IPS-20b (cell line): ENCODE data around the gene SLC52A1.

Experiments
- H3K27ac ChIP-seq: one replicate; pipeline ENCODE4 v1.5.1; 2013; ENCODE audit warnings: low read length
- H3K27me3 ChIP-seq: 2 replicates; pipeline ENCODE4 v1.6.1; 2013; ENCODE audit warnings: mild to moderate bottlenecking, low read length, inconsistent platforms; ENCODE audit not compliant: insufficient read depth
- H3K36me3 ChIP-seq: 2 replicates; pipeline ENCODE4 v1.6.1; 2013; ENCODE audit warnings: low read depth, mild to moderate bottlenecking, inconsistent platforms, low read length, moderate library complexity; ENCODE audit not compliant: insufficient read depth
- H3K4me1 ChIP-seq: 2 replicates; pipeline ENCODE4 v1.6.1; 2013; ENCODE audit warnings: mild to moderate bottlenecking, control low read depth, inconsistent platforms, low read length, moderate library complexity; ENCODE audit not compliant: insufficient read depth
- H3K4me3 ChIP-seq: 2 replicates; pipeline ENCODE4 v1.5.1; 2013; ENCODE audit warnings: mild to moderate bottlenecking, low read length, inconsistent platforms
- H3K9ac ChIP-seq: 2 replicates; pipeline ENCODE4 v1.6.1; 2013; ENCODE audit warnings: low read depth, mild to moderate bottlenecking, inconsistent platforms, low read length, moderate library complexity
- H3K9me3 ChIP-seq: 2 replicates; pipeline ENCODE4 v1.6.1; 2013; ENCODE audit warnings: mild to moderate bottlenecking, low read depth, low read length, inconsistent platforms; ENCODE audit not compliant: insufficient read depth

The SLC52A1 gene

DNA sequence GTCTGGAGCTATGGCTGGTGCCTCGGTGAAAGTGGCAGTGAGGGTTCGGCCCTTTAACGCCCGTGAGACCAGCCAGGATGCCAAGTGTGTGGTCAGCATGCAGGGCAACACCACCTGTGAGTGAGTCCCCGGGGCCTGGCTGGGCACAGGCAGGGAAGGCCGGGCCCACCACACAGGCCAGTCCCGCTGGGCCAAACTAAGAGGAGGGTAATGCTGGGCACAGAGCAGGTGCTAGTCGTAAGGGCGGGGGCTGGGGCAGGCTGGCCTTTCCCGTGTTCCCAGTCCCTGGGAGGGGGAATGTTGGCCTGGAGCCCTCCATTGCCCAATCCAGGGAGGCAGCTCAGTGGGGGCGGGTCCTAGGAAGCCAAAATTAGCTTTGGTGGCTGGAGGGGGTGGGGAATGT, 35.0 kb downstream of the SLC52A1 start:
- Histone ChIP-seq H3K4me3 (no peak overlapping the region), H3K27ac (no peak overlapping the region), H3K36me3 (peaks cover 47% of the 10 kb centered on the region), H3K9me3 (no peaks in the 10 kb centered on the region), H3K27me3 (peaks cover 15% of the 10 kb centered on the region), H3K4me1 (peaks cover 10% of the 10 kb centered on the region), H3K9ac (no peak overlapping the region)

DNA sequence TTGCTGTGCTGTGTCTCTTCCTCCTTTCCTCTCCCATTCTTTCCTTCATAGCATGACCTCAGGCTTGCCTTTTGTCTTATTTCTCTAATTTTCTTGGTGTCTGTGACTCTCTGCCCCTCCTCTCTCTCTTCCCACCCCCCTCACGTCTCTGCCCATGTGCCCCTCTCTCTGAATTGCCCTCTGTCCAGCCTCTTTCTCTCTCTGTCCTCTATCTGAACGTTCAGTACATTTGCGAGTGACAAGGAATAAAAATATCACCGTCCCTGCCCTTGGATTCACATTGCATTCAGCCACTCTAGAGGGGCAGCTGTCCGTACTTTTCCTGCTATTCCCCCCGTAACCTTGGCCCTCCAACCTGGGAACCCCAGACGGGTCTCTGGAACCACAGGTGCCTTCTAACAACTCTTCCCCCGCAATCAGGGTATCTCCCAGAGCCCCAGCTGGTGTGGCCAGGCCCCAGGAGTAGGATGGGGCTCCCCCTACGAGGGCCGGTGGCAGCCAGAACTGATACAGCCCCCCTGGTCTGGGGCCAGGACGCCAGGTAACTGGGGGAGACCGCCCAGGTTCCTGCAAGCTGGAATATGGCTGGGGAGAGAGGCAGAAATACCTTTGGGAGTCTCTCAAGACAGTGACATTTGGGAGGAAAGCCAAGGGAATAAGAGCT, 35.7 kb downstream of the SLC52A1 start:
- Histone ChIP-seq H3K4me3 (peak overlapping the region; percentile 84), H3K9me3 (no peaks in the 10 kb centered on the region), H3K36me3 (peaks cover 41% of the 10 kb centered on the region), H3K27me3 (peaks cover 17% of the 10 kb centered on the region), H3K27ac (no peak overlapping the region), H3K4me1 (peaks cover 10% of the 10 kb centered on the region), H3K9ac (peak overlapping the region; percentile 78)

DNA sequence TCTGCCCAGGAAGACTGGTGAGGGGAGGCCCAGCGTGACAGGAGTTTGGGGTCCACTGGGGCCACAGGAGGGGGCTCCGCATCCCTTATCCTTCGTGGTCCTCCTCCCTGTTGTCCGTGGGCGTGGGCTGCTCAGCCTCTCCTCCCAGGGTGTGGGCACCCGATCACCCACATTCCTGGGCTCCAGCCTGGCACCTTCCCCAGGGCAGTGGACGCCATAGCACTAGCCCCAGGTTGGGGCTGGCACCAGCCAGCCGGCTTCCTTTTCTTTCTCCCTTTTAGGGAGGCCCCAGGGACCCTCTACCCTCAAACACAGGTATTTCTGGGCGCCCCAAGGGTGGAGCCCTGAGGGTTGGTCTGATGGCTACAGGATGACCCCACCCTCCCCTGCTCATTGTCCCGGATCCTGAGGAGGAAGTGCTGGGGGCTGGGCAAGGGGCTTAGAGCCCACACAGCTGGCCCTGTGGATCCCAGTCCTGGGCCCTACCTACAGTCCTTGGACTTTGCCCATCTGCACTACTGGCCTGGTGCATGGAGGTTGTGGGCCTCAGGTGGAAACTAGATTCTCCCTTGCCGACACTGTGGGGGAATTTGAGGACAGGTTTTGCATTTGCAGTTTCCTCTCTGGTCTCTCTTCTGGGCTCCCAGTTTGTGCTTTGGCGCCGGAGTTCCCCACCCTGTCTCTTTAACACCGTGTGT, 36.3 kb downstream of the SLC52A1 start:
- peaks cover 17% of the 10 kb centered on the region for H3K27me3 ChIP-seq
- peak overlapping the region; percentile 78 for H3K9ac ChIP-seq
- no peaks in the 10 kb centered on the region for H3K9me3 ChIP-seq
- peaks cover 34% of the 10 kb centered on the region for H3K36me3 ChIP-seq
- no peak overlapping the region for H3K27ac ChIP-seq
- peaks cover 10% of the 10 kb centered on the region for H3K4me1 ChIP-seq
- peak overlapping the region; percentile 84 for H3K4me3 ChIP-seq

DNA sequence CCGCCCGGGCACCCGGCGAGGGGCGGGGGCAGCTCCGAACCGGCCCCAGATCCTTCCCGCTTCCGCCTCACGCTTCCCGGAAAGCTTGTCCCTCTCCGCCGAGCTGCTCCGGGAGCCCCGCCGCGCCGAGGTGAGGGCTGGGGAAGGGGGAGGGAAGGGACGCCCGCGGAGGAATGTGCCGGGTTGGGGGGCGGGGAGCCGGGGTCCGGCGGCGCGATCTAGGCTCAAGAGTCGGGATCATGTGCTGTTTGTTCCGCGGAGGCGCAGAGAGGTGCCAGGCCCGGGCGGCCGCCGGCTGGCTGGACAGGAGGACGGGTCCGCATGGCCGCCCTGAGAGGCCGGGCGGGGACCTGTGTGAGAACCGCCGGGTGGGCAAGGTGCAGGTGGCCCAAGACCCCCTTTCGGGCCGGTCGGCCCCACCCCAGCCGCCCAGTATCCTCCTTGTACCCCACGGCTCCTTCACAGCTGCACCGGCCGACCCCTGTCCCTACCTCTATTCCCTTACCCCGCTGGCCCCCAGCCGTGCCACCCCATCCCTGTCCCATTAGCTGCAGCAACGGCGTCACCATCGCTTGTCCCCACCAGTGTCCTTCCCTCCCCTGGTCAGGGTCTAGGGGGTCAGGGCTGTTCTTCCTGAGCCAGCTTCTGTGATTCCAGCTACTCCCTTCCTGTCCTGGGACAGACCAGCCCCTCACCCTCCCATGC, 37.0 kb downstream of the SLC52A1 start:
- Histone ChIP-seq H3K27me3 (peaks cover 17% of the 10 kb centered on the region), H3K4me1 (peaks cover 10% of the 10 kb centered on the region), H3K9ac (peak overlapping the region; percentile 78; the same call in 1 of the 2 replicates), H3K4me3 (peak overlapping the region; percentile 84), H3K27ac (no peak overlapping the region), H3K9me3 (no peaks in the 10 kb centered on the region), H3K36me3 (peaks cover 27% of the 10 kb centered on the region)

DNA sequence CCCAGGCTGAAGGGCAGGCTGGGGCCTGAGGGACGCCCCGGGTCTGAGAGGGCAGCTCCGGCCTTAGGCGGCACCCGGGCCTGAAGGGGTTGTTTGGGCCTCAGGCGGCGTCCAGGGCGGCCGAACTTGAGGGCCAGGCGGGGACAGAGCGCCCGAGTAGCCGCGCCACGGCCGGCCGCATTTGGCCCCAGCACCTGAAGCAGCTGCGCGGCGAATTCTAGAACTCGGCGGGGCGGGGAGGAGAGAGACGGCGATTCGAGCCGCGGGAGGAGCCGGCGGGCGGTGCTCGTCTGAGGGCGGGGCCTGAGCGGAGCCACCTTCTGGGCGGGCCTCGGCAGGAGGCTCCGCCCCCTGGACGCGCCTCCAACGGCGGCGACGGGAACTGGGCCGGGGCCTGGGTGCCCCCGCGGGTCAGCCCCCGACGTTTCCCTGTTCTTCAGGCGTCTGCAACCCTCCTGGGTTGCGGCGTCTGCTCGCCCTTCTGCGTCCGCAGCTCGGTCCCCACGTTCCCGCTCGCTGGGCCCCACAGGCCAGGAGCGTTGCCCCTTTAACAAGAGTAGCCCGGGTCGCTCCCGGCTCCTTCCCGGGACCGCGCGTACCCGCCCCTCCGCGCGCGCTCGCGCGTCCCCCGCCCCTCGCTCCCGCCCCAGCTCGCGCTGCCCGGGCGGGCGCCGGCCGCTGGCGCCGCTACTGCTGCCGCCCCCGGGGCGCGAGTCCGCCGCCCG, 37.8 kb downstream of the SLC52A1 start, which contains the start of the genes INCA1 and KIF1C:
Gene INCA1 (minus strand): TSS at position 221 of the 725 bp plus-strand sequence. CDS start 3,085 bp downstream, outside the sequence.
Gene KIF1C (plus strand): TSS at position 649 of the 725 bp plus-strand sequence. CDS start 2,297 bp downstream, outside the sequence.
- H3K4me1 ChIP-seq = peaks cover 10% of the 10 kb centered on the region
- peak within 1 kb of the TSS; percentile 78; the same call in 1 of the 2 replicates for H3K9ac ChIP-seq
- peaks cover 20% of the 10 kb centered on the region for H3K36me3 ChIP-seq
- no peak within 1 kb of the TSS for H3K27ac ChIP-seq
- peaks cover 17% of the 10 kb centered on the region for H3K27me3 ChIP-seq
- no peaks in the 10 kb centered on the region for H3K9me3 ChIP-seq
- H3K4me3 ChIP-seq = peak within 1 kb of the TSS; percentile 84

DNA sequence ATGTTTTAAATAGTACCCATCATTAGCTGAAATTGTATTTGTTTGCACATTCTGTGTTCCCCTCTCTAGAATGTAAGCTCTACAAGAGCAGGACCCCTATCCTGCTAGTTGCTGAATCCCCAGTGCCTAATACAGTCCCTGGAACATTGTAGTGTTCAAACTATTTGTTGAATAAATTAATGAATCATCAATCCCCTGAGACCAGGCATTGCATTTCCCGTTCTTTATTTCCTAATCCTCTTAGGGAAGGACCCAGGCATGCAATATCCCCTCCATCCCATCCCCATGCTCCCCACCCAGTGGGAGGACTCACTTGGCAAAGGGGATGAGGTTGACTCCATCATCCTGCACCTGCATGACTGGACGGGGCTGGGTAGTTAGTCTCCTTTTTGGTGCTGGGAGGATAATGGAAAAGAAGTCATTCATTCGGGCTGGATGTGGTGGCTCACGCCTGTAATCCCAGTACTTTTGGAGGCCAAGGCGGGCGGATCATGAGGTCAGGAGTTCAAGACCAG, 41.1 kb downstream of the SLC52A1 start:
- H3K4me3 ChIP-seq = no peak overlapping the region
- peaks cover 6% of the 10 kb centered on the region for H3K4me1 ChIP-seq
- H3K36me3 ChIP-seq = no peaks in the 10 kb centered on the region
- H3K9ac ChIP-seq = no peak overlapping the region
- no peak overlapping the region for H3K27ac ChIP-seq
- peaks cover 26% of the 10 kb centered on the region for H3K27me3 ChIP-seq
- H3K9me3 ChIP-seq = no peaks in the 10 kb centered on the region

DNA sequence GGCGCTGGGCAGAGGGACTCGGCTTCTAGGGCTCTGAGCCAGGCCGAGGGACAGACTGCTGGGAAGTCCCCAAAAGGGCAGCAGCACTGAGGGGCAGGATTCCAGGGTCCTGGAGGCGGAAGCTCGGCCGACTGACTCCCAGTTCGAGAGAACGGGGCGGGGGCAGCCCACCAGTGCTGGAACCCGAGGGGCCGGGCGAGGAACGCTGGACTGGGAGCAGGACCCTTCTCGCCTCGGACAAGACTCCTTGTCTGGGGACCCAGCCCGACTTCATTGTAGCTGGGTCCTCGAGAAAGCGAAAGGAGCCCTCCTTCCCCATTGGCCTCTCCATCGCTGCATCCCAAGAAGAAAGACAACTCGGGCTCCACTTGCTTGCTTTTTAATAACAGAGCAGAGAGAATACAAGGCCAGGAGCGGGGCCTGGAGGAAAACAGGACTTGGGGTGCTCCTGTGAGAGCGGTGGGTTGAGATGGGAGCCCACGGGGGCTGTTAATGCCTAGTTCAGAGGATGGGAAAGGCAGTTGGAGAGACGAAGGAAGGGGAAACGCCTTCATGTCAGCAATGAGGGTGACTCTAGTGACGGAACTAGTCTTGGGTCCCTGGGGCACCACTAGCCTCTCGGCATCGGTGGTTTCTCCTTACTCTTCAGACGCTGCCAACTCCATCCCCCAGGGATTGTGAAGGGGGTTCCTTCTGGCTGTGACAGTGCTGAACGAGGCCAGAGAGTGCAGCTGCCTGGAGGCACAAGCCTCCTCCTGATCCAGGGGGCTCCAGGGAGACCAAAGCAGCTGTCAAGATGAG, 47.3 kb downstream of the SLC52A1 start:
- Histone ChIP-seq H3K36me3 (no peaks in the 10 kb centered on the region), H3K4me3 (peak overlapping the region; percentile 86), H3K27me3 (peaks cover 37% of the 10 kb centered on the region), H3K4me1 (peaks cover 5% of the 10 kb centered on the region; the same call in 1 of the 2 replicates), H3K27ac (no peak overlapping the region), H3K9me3 (no peaks in the 10 kb centered on the region), H3K9ac (peak overlapping the region; percentile 73; the same call in 1 of the 2 replicates)

DNA sequence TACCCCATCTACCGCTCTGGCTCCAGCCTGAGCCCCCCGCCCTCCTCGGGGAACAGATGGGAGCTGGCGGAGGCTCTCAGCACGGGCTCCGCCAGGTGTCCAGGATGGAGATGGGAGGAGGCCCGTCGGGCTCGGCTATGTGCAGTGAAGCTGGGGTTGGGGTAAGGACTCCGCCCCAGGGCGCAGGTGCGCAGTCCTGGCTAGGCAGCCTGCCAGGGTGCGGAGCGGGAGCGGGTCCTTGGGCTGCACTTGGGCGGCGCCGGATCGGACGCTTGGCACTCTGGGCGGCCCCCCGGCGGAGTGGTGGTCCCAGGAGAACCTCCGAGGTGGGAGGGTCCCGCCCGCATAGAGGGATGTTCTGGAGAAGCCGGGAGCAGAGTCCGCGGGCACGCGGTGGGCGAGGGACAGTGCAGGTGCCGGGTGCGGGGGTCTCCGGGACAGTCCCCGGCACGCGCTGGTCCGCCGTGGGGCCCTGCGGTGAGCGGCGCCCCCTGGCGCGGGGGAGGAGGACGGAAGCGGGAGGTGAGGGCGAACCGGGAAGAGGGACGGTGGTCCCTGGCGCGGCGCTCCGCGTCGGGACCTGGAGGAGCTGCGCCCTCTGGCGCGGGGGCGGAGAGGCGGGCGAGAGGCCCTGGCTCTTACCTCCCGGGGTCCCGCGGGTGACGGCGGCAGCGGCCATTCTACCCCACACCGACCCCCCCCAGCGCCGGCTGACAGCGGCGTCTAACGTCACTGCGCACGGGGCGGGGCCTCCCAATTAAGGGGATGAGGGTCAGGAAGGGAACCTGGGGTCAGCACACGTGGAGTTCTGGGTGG, 48.1 kb downstream of the SLC52A1 start, which contains the start of gene CAMTA2:
Gene CAMTA2 (minus strand): TSS at position 725 of the 816 bp plus-strand sequence. CDS start 1,453 bp downstream, outside the sequence.
- H3K27ac ChIP-seq = no peak within 1 kb of the TSS
- H3K36me3 ChIP-seq = no peaks in the 10 kb centered on the region
- H3K9me3 ChIP-seq = no peaks in the 10 kb centered on the region
- H3K4me3 ChIP-seq = peak within 1 kb of the TSS; percentile 86
- H3K9ac ChIP-seq = peak within 1 kb of the TSS; percentile 73; the same call in 1 of the 2 replicates
- H3K4me1 ChIP-seq = peaks cover 5% of the 10 kb centered on the region; the same call in 1 of the 2 replicates
- peaks cover 44% of the 10 kb centered on the region for H3K27me3 ChIP-seq

DNA sequence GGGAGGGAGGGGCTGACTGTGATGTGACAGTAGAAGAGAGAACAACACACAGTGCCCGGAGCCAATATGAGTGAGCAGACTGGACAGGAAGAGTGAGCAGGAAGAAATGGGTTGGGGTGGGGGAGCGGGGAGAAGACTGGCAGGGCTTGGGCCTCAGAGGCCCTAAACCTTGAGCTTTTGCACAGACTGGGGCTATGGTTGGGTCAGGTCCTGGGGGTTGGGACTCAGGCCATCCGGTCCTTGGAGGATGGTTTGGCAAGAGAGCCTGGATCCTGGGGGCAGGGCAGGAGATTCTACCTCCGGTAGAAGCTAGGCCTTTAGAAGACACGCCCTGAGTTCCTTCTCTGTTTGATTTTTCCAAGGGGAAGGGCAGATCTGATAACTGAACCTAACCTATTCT, 48.8 kb downstream of the SLC52A1 start:
- peak overlapping the region; percentile 86 for H3K4me3 ChIP-seq
- H3K27me3 ChIP-seq = peaks cover 44% of the 10 kb centered on the region
- H3K9ac ChIP-seq = peak overlapping the region; percentile 73; the same call in 1 of the 2 replicates
- no peaks in the 10 kb centered on the region for H3K9me3 ChIP-seq
- peaks cover 5% of the 10 kb centered on the region; the same call in 1 of the 2 replicates for H3K4me1 ChIP-seq
- H3K27ac ChIP-seq = no peak overlapping the region
- no peaks in the 10 kb centered on the region for H3K36me3 ChIP-seq
